Endothelial cell of umbilical vein (primary cell): Measurements from ENCODE around the gene BBLN. TPM values are rescaled to one million over a fixed set of nuclear protein-coding genes. Genes with fewer than 3 reads are reported as not detected.

Experiments
- BruUV-seq: library from RNA; stranded (reverse); fragments of 400-500 nt; replicated peaks from 2 replicates; lab custom pipeline; 2021; lab: Mats Ljungman, UMichigan
- CTCF ChIA-PET: fragments of 300-600, 350-600 bp; sonication (Branson Sonifier 250); formaldehyde crosslinking; loops from one replicate; lab custom pipeline; 2021; ENCODE audit warnings: antibody characterized with exemption, inconsistent platforms; lab: Charles Lee
- POLR2A ChIA-PET: fragments of 300-600, 350-600 bp; sonication (Branson Sonifier 250); formaldehyde crosslinking; loops from one replicate; lab custom pipeline; 2021; ENCODE audit warnings: antibody characterized with exemption, inconsistent platforms; lab: Charles Lee
- DNase-seq: peaks from one replicate; pipeline ENCODE4 v3.0.0-alpha.2; 2011; ENCODE audit warnings: low read depth, low spot score
- FAIRE-seq: peaks from 2 replicates; lab custom pipeline; 2011; peaks lifted over from hg19 to GRCh38; lab: Jason Lieb, UNC
- H2AFZ ChIP-seq: 2 replicates; pipeline ENCODE4 v1.6.0; 2012; ENCODE audit warnings: low read depth, low read length, control low read depth, inconsistent platforms
- H3K27ac ChIP-seq: 2 replicates; pipeline ENCODE4 v1.5.1; 2011; ENCODE audit warnings: low read depth, mild to moderate bottlenecking, control low read depth, low read length, moderate library complexity; ENCODE audit not compliant: insufficient read depth
- H3K27me3 ChIP-seq, 2 experiments: 2 replicates each; pipeline versions ENCODE4 v1.6.0 to v1.6.1; 2011; ENCODE audit warnings: low read length in 2 of 2, mixed read lengths in 1 of 2; ENCODE audit not compliant: control insufficient read depth in 2 of 2, insufficient read depth in 2 of 2
- H3K36me3 ChIP-seq, 2 experiments: 2 replicates in 1 of 2; 3 replicates in 1 of 2; pipeline ENCODE4 v1.5.1; 2011; ENCODE audit warnings: low read length in 2 of 2, mild to moderate bottlenecking in 1 of 2, moderate library complexity in 1 of 2; ENCODE audit not compliant: control insufficient read depth in 2 of 2, insufficient read depth in 2 of 2; ENCODE audit errors: extremely low read depth in 1 of 2
- H3K4me1 ChIP-seq: 3 replicates; pipeline ENCODE4 v1.5.1; 2011; ENCODE audit warnings: mild to moderate bottlenecking, low read length; ENCODE audit not compliant: control insufficient read depth, insufficient read depth; ENCODE audit errors: extremely low read depth
- H3K4me2 ChIP-seq: 2 replicates; pipeline ENCODE4 v1.6.1; 2011; ENCODE audit warnings: low read length, control low read depth, mixed read lengths; ENCODE audit not compliant: insufficient read depth
- H3K4me3 ChIP-seq, 3 experiments: fragments of 200-600 bp in 1 of 3; sonication (generic), shearing (Covaris generic) in 1 of 3; replicated peaks in 1 of 3; 2 replicates each; pipeline ENCODE4 v1.5.1; 2011 to 2016; ENCODE audit warnings: control low read depth in 3 of 3, low read length in 3 of 3, mild to moderate bottlenecking in 2 of 3, inconsistent platforms in 1 of 3, low read depth in 1 of 3, moderate library complexity in 1 of 3; ENCODE audit not compliant: insufficient read depth in 1 of 3
- H3K79me2 ChIP-seq: 2 replicates; pipeline ENCODE4 v1.6.0; 2012; ENCODE audit warnings: low read length, inconsistent platforms; ENCODE audit not compliant: control insufficient read depth, insufficient read depth
- H3K9ac ChIP-seq: replicated peaks from 2 replicates; pipeline ENCODE3; 2011; ENCODE audit warnings: low read length, control low read depth; ENCODE audit not compliant: insufficient read depth; ENCODE audit errors: extremely low read depth
- H3K9me1 ChIP-seq: replicated peaks from 3 replicates; pipeline ENCODE4 v1.6.0; 2011; ENCODE audit warnings: mild to moderate bottlenecking, low read length; ENCODE audit not compliant: control insufficient read depth, insufficient read depth; ENCODE audit errors: extremely low read depth
- H3K9me3 ChIP-seq: replicated peaks from 2 replicates; pipeline ENCODE4 v1.5.1; 2012; ENCODE audit warnings: low read length, inconsistent platforms; ENCODE audit not compliant: control insufficient read depth, insufficient read depth
- H4K20me1 ChIP-seq: replicated peaks from 2 replicates; pipeline ENCODE3; 2011; ENCODE audit warnings: mild to moderate bottlenecking, low read length; ENCODE audit not compliant: control insufficient read depth, insufficient read depth; ENCODE audit errors: extremely low read depth
- EZH2 ChIP-seq: IDR thresholded peaks from 2 replicates; pipeline ENCODE4 v1.6.1; 2012; ENCODE audit warnings: borderline replicate concordance, low read depth, mild to moderate bottlenecking, moderate library complexity, low read length, inconsistent platforms; ENCODE audit not compliant: severe bottlenecking
- FOS ChIP-seq: IDR thresholded peaks from 2 replicates; pipeline ENCODE4 v1.6.1; 2011; ENCODE audit warnings: mild to moderate bottlenecking, low read length, moderate library complexity, borderline replicate concordance; ENCODE audit not compliant: insufficient read depth
- GATA2 ChIP-seq: IDR thresholded peaks from 2 replicates; pipeline ENCODE4 v1.7.0; 2011; ENCODE audit warnings: low read depth, mild to moderate bottlenecking, moderate library complexity, mixed read lengths, low read length; ENCODE audit not compliant: insufficient read length, insufficient read depth
- JUN ChIP-seq: IDR thresholded peaks from 2 replicates; pipeline ENCODE4 v1.6.1; 2011; ENCODE audit warnings: borderline replicate concordance, low read depth; ENCODE audit not compliant: insufficient read length, insufficient read depth
- MYC ChIP-seq: IDR thresholded peaks from one replicate; pipeline ENCODE4 v1.6.1; 2011; ENCODE audit warnings: mild to moderate bottlenecking, low read depth, low read length
- POLR2A ChIP-seq: IDR thresholded peaks from 2 replicates; pipeline ENCODE4 v1.6.1; 2012; ENCODE audit warnings: low read depth, mild to moderate bottlenecking, control low read depth, low read length
- POLR2AphosphoS5 ChIP-seq: IDR thresholded peaks from 2 replicates; pipeline ENCODE4 v1.6.1; 2012; ENCODE audit warnings: low read depth, mild to moderate bottlenecking, control low read depth, low read length, moderate library complexity; ENCODE audit not compliant: insufficient read depth
- dilution Hi-C: fragments of 300-500 bp; cut with MboI; formaldehyde crosslinking; loops from one replicate; pipeline ENCODE4 v1.15.0; 2019; ENCODE audit warnings: low sequenced_read_pairs; ENCODE audit not compliant: extremely low pct_ligation_motif_present
- intact Hi-C: fragments of 100-400 bp; cut with micrococcal nuclease; formaldehyde crosslinking; loops from one replicate; pipeline ENCODE4 v1.10.0; 2022
- polyA plus RNA-seq, 4 experiments: library from polyadenylated mRNA; depleted of rRNA in 3 of 4; stranded (reverse) in 3 of 4; unstranded in 1 of 4; fragments of >200 nt; gene quantifications; 2 replicates each; pipeline versions ENCODE4 v1.2.1 to v1.2.3, GENCODE V29; 2011 to 2012; ENCODE audit warnings: missing spikeins in 1 of 4
- total RNA-seq: library from RNA; stranded (reverse); gene quantifications from 2 replicates; pipeline ENCODE4 v1.2.3, GENCODE V29; 2021
- TF ChIP-seq, protein P1 (sequence below): IDR thresholded peaks from 2 replicates; pipeline ENCODE4 v1.6.1; 2011; ENCODE audit not compliant: insufficient read depth, insufficient read length
- TF ChIP-seq, protein P2 (sequence below), 2 donors: IDR thresholded peaks; 1 replicate in 1 of 2; 2 replicates in 1 of 2; pipeline ENCODE4 v1.5.1; 2011; ENCODE audit warnings: low read length in 2 of 2, mild to moderate bottlenecking in 2 of 2, moderate library complexity in 2 of 2, control low read depth in 1 of 2, inconsistent platforms in 1 of 2, low read depth in 1 of 2; ENCODE audit not compliant: insufficient read depth in 1 of 2; ENCODE audit errors: extremely low read depth in 1 of 2

The BBLN gene
- total and polyA plus RNA-seq, 2 donors (not counting 3 experiments of a cell fraction or from before 2014, with no cell fraction given): 51.0 to 124 TPM

GRCh38 chr9:128120061-128120740 is 39.9 kb upstream of the BBLN start:
- no peaks in the 10 kb centered on the region for H3K79me2 ChIP-seq
- no peaks in the 10 kb centered on the region for H4K20me1 ChIP-seq
- DNase-seq: no peak
- FAIRE-seq: no peak
- no peak overlapping the region for H3K27ac ChIP-seq
- ChIA-PET CTCF (interaction anchor here (1.1 kb wide), 1 partner anchor 20 kb away, joined by 3 read pairs; no protein-coding TSS in a partner anchor), POLR2A (no interaction called here)
- H3K4me1 ChIP-seq: no peaks in the 10 kb centered on the region
- intact Hi-C loops (no loop called here), dilution Hi-C loops (no loop called here)
- no peaks in the 10 kb centered on the region for H3K27me3 ChIP-seq
- no peak overlapping the region for H3K4me3 ChIP-seq
- H3K9me3 ChIP-seq: no peaks in the 10 kb centered on the region
- no peak overlapping the region for H2AFZ ChIP-seq
- no peaks in the 10 kb centered on the region for H3K9me1 ChIP-seq
- no peak overlapping the region for H3K4me2 ChIP-seq
- TF ChIP-seq POLR2AphosphoS5 (no peak), FOS (no peak), POLR2A (no peak), MYC (no peak), EZH2 (no peak), JUN (no peak), GATA2 (no peak)
- TF ChIP-seq, protein P1, sequence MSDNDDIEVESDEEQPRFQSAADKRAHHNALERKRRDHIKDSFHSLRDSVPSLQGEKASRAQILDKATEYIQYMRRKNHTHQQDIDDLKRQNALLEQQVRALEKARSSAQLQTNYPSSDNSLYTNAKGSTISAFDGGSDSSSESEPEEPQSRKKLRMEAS: no peak
- TF ChIP-seq, protein P2, sequence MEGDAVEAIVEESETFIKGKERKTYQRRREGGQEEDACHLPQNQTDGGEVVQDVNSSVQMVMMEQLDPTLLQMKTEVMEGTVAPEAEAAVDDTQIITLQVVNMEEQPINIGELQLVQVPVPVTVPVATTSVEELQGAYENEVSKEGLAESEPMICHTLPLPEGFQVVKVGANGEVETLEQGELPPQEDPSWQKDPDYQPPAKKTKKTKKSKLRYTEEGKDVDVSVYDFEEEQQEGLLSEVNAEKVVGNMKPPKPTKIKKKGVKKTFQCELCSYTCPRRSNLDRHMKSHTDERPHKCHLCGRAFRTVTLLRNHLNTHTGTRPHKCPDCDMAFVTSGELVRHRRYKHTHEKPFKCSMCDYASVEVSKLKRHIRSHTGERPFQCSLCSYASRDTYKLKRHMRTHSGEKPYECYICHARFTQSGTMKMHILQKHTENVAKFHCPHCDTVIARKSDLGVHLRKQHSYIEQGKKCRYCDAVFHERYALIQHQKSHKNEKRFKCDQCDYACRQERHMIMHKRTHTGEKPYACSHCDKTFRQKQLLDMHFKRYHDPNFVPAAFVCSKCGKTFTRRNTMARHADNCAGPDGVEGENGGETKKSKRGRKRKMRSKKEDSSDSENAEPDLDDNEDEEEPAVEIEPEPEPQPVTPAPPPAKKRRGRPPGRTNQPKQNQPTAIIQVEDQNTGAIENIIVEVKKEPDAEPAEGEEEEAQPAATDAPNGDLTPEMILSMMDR (IDR thresholded peaks at IDR 0.05; ENCODE audit: extremely low read depth in 1 of 2, insufficient read depth in 1 of 2, low read depth in 1 of 2, low read length in 2 of 2): no peak
- no peak overlapping the region for H3K9ac ChIP-seq
- BruUV-seq: no TSS peak
- H3K36me3 ChIP-seq: peaks cover 0 to 16% of the 10 kb centered on the region in 2 experiments
